HG03045 (cell line): ENCODE measurements around the gene GIGYF2.
"Not testable (repeated sequence)": the region's sequence is repeated elsewhere in the genome, so short reads cannot be mapped to it uniquely, and the experiment has no call there.

Source experiments
- ATAC-seq: cut with Tn5 transposase; IDR thresholded peaks from one replicate; pipeline ENCODE4 v1.9.1; 2021; ENCODE audit warnings: mild to moderate bottlenecking, moderate library complexity; ENCODE audit not compliant: unreplicated experiment

The GIGYF2 gene

GRCh38 chr2:232891621-232892071, 194.5 kb downstream of the GIGYF2 start:
- no peak for ATAC-seq

GRCh38 chr2:232892221-232892620, 195.1 kb downstream of the GIGYF2 start:
- ATAC-seq, result no peak

GRCh38 chr2:232892843-232893242, 195.7 kb downstream of the GIGYF2 start:
- ATAC-seq, result no peak

- ATAC-seq, result no peak
Observed at GRCh38 chr2:232893834-232894233, 196.7 kb downstream of the GIGYF2 start.

- no peak for ATAC-seq
Observed at GRCh38 chr2:232894251-232894650, 197.1 kb downstream of the GIGYF2 start.

GRCh38 chr2:232894746-232895145, 197.6 kb downstream of the GIGYF2 start:
- no peak for ATAC-seq

- no peak for ATAC-seq
Observed at GRCh38 chr2:232896111-232896510, 199.0 kb downstream of the GIGYF2 start.

GRCh38 chr2:232896720-232897597, 199.8 kb downstream of the GIGYF2 start:
- no peak for ATAC-seq

- no peak for ATAC-seq
Observed at GRCh38 chr2:232897598-232898408, 200.7 kb downstream of the GIGYF2 start.

GRCh38 chr2:232898592-232899543, 201.7 kb downstream of the GIGYF2 start:
- ATAC-seq, result no peak

GRCh38 chr2:232900811-232901735, 203.9 kb downstream of the GIGYF2 start:
- no peak for ATAC-seq

- no peak for ATAC-seq
Observed at GRCh38 chr2:232901736-232902578, 204.8 kb downstream of the GIGYF2 start.

- ATAC-seq, result no peak
Observed at GRCh38 chr2:232903989-232904388, 206.9 kb downstream of the GIGYF2 start.

- not testable (repeated sequence) for ATAC-seq
Observed at GRCh38 chr2:232906867-232907717, 210.0 kb downstream of the GIGYF2 start.

GRCh38 chr2:232907718-232908085, 210.6 kb downstream of the GIGYF2 start:
- not testable (repeated sequence) for ATAC-seq

- ATAC-seq, result no peak
Observed at GRCh38 chr2:232908695-232909094, 211.6 kb downstream of the GIGYF2 start.
